ENCODE measurements around the gene TEX14.

Gene TEX14

GRCh38 chr17:58516644-58517377 is 175.0 kb downstream of the TEX14 start:
- no peak for DNase-seq

- DNase-seq, result no peak
These were observed 176.6 kb downstream of the TEX14 start for GRCh38 chr17:58515286-58515685.

GRCh38 chr17:58514770-58515157 is 177.1 kb downstream of the TEX14 start:
- DNase-seq, result no peak

GRCh38 chr17:58513965-58514769 is 177.7 kb downstream of the TEX14 start, which contains the start of gene MTMR4:
Gene MTMR4 (minus strand): TSS chr17:58514638. CDS start chr17:58514407, 231 bp downstream.
- DNase-seq, result peak; percentile 60 to 69

GRCh38 chr17:58513267-58513964 is 178.4 kb downstream of the TEX14 start:
- no peak for DNase-seq

GRCh38 chr17:58510075-58510474 is 181.8 kb downstream of the TEX14 start:
- DNase-seq, result no peak

- no peak for DNase-seq
These were observed 183.3 kb downstream of the TEX14 start for GRCh38 chr17:58508341-58509067.

GRCh38 chr17:58507123-58507634 is 184.7 kb downstream of the TEX14 start:
- no peak for DNase-seq

Measured in Kasumi-1 (cell line).